Testis (tissue), 3 donors: Measurements from ENCODE around the gene KRR1. TPM values are rescaled to one million over a fixed set of nuclear protein-coding genes. Genes with fewer than 3 reads are reported as not detected.
"Not testable (repeated sequence)": the region's sequence is repeated elsewhere in the genome, so short reads cannot be mapped to it uniquely, and the experiment has no call there.

Experiments used
- DNase-seq: peaks from one replicate; pipeline ENCODE4 v3.0.0-alpha.2; 2019
- H3K27ac ChIP-seq, 2 donors: fragments of 200-600 bp; sonication (generic); one replicate each; pipeline ENCODE4 v1.5.1; 2019
- H3K27me3 ChIP-seq: fragments of 200-600 bp; sonication (generic); one replicate; pipeline ENCODE4 v1.5.1; 2019
- H3K36me3 ChIP-seq: fragments of 200-600 bp; sonication (generic); one replicate; pipeline ENCODE4 v1.5.1; 2017; ENCODE audit warnings: low read depth; ENCODE audit errors: missing control alignments
- H3K4me1 ChIP-seq: fragments of 200-600 bp; sonication (generic); one replicate; pipeline ENCODE4 v1.5.1; 2019
- H3K4me3 ChIP-seq, 2 donors: fragments of 200-600 bp; sonication (generic); one replicate each; pipeline ENCODE4 v1.5.1; 2017 to 2019
- H3K9me3 ChIP-seq: fragments of 200-600 bp; sonication (generic); one replicate; pipeline ENCODE4 v1.5.1; 2017
- POLR2A ChIP-seq: fragments of 450-650 bp; IDR thresholded peaks from one replicate; pipeline ENCODE4 v1.6.1; 2017; ENCODE audit warnings: antibody characterized with exemption, mild to moderate bottlenecking, moderate library complexity
- WGBS, 2 donors: methylation state at CpG; one replicate each; pipeline ENCODE4 v1.1.5; 2018; 5-methylcytosine and 5-hydroxymethylcytosine counted together
- intact Hi-C: fragments of 100-400 bp; cut with DNase I; formaldehyde crosslinking; loops from one replicate; pipeline ENCODE4 v1.15.1; 2023; ENCODE audit warnings: low total_unique reads
- polyA plus RNA-seq: library from polyadenylated mRNA; stranded (reverse); fragments of 350-450 nt; fragmentation: Illumina TruSeq; extraction: RNeasy Lipid Tissue Mini Kit (QIAGEN cat#74804); gene quantifications from one replicate; pipeline ENCODE4 v1.2.3, GENCODE V29; 2014; ENCODE audit warnings: low read depth, low replicate concordance; ENCODE audit not compliant: insufficient read depth
- total RNA-seq, 2 donors: library from RNA; depleted of rRNA; stranded (reverse); fragments of >200 nt; gene quantifications; one replicate each; pipeline ENCODE4 v1.2.3, GENCODE V29; 2016
- TF ChIP-seq, protein P1 (sequence below), 3 experiments: fragments of 450-650 bp in 2 of 3; fragments of 200-600 bp in 1 of 3; sonication (generic) in 1 of 3; IDR thresholded peaks; one replicate each; pipeline ENCODE4 v1.5.1; 2016 to 2019; ENCODE audit warnings: antibody characterized with exemption in 3 of 3, mild to moderate bottlenecking in 2 of 3, moderate library complexity in 1 of 3

Gene KRR1
- total and polyA plus RNA-seq, 3 donors from 2014 or later: 24.8 to 38.8 (median 37.5) TPM

DNA sequence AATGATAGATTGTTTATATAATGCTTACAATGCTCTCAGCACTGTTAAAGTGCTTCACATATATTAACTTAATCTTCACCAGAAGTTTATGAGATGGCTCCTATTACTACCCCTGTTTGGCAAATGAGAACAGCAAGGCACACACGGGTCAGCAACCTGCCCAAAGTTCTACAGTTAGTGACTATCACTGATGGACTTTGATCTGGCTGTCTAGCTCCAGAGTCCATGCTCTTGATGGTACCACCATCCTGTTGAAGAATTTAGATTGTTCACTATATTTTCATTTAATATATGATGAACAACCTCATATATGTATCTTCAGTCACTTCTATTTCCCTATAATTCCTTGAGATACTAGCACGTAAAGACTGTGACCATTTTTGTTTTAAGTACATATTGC lies 20.2 kb downstream of the KRR1 start:
- Histone ChIP-seq H3K9me3 (no peaks in the 10 kb centered on the region), H3K27me3 (no peaks in the 10 kb centered on the region), H3K27ac (no peak overlapping the region), H3K36me3 (no peaks in the 10 kb centered on the region), H3K4me3 (no peak overlapping the region), H3K4me1 (no peaks in the 10 kb centered on the region)
- WGBS, 2 donors: 80 to 86% methylated on average over 2 of the region's 2 CpGs
- intact Hi-C loops: no loop called here
- DNase-seq: no peak
- TF ChIP-seq, protein P1, sequence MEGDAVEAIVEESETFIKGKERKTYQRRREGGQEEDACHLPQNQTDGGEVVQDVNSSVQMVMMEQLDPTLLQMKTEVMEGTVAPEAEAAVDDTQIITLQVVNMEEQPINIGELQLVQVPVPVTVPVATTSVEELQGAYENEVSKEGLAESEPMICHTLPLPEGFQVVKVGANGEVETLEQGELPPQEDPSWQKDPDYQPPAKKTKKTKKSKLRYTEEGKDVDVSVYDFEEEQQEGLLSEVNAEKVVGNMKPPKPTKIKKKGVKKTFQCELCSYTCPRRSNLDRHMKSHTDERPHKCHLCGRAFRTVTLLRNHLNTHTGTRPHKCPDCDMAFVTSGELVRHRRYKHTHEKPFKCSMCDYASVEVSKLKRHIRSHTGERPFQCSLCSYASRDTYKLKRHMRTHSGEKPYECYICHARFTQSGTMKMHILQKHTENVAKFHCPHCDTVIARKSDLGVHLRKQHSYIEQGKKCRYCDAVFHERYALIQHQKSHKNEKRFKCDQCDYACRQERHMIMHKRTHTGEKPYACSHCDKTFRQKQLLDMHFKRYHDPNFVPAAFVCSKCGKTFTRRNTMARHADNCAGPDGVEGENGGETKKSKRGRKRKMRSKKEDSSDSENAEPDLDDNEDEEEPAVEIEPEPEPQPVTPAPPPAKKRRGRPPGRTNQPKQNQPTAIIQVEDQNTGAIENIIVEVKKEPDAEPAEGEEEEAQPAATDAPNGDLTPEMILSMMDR (IDR thresholded peaks at IDR 0.05): no peak
- no peak for TF ChIP-seq POLR2A

DNA sequence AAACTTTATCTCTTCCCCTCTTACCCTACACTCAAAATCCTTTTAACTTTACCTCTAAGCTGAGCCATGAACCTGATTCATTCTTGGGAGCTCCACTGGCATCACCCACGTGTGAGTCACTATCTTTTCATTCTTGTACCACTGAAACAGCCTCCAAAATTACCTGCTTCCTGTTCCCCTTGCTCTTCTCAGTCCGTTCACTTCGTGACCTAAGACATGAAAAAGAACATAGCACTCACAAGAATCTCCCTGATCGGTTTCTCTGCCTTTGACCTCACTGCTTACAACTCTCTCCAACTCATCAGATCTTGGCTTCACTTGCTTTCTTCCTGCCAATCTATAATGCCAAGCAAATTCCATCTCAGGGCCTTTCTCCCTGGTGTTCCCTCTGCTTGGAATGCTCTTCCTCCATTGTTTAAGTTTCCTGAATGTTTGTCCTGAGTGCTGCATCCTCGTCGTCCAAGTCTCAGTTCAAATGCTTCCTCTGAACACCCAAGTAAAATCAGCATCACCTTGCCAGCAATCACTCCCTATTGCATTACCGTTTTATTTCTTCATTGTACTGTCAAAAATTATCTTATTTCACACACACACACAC lies 21.7 kb downstream of the KRR1 start:
- H3K27me3 ChIP-seq: no peaks in the 10 kb centered on the region
- H3K36me3 ChIP-seq: no peaks in the 10 kb centered on the region
- H3K4me3 ChIP-seq: no peak overlapping the region
- H3K4me1 ChIP-seq: no peaks in the 10 kb centered on the region
- intact Hi-C loops: no loop called here
- TF ChIP-seq, protein P1 (IDR thresholded peaks at IDR 0.05): no peak
- no peak for TF ChIP-seq POLR2A
- DNase-seq: no peak
- WGBS, 2 donors: 61 to 75% methylated on average over 7 of the region's 7 CpGs
- H3K9me3 ChIP-seq: no peaks in the 10 kb centered on the region
- H3K27ac ChIP-seq: no peak overlapping the region

DNA sequence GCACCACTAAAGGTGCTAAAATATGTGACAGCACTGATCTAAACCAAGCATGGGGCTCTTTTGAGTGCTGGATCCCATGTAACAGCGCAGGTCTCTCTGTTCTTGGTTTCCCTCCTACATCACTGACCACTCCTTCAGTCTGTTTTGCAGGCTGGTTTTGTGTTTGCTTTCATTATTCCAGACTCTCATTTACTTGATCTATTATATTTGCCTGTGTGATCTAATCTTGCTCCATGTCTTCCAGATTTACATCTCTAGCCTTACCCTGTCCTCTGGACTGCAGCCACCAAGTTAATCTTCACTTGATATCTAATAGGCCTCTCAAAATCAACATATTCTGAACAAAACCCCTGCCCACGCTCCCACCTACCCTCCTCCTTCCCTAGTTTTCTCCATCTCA lies 22.2 kb downstream of the KRR1 start:
- WGBS, 2 donors: 87 to 94% methylated on average over 2 of the region's 2 CpGs
- DNase-seq: no peak
- intact Hi-C loops: no loop called here
- H3K4me1 ChIP-seq: no peaks in the 10 kb centered on the region
- no peaks in the 10 kb centered on the region for H3K9me3 ChIP-seq
- H3K36me3 ChIP-seq: no peaks in the 10 kb centered on the region
- H3K27ac ChIP-seq: no peak overlapping the region
- TF ChIP-seq, protein P1 (IDR thresholded peaks at IDR 0.05): no peak
- TF ChIP-seq POLR2A: no peak
- no peaks in the 10 kb centered on the region for H3K27me3 ChIP-seq
- H3K4me3 ChIP-seq: no peak overlapping the region

DNA sequence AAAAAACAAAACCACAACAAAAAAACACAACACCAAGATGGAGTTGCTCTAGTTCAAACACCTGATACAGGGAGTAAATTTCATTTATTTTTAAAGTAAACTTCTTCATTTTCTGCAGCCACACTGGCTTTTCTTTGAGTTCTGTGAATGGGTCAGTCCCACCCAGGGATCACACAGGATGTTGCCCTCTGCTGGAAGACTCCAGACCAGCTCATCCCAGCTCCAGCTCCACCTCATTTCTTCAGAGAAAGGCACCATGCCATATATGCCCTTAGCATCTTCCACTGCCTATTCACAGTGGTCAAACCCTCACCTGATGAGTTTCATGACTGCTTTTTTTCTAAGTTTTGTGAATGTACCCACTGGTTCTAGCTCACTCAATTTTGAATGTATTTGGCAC lies 22.9 kb downstream of the KRR1 start:
- Histone ChIP-seq H3K4me1 (no peaks in the 10 kb centered on the region), H3K4me3 (no peak overlapping the region), H3K27me3 (no peaks in the 10 kb centered on the region), H3K27ac (no peak overlapping the region), H3K9me3 (no peaks in the 10 kb centered on the region), H3K36me3 (no peaks in the 10 kb centered on the region)
- TF ChIP-seq, protein P1 (IDR thresholded peaks at IDR 0.05): peak in 1 of 3 experiments; percentile 17
- TF ChIP-seq POLR2A: no peak
- peak; percentile 46 for DNase-seq
- intact Hi-C loops: no loop called here

DNA sequence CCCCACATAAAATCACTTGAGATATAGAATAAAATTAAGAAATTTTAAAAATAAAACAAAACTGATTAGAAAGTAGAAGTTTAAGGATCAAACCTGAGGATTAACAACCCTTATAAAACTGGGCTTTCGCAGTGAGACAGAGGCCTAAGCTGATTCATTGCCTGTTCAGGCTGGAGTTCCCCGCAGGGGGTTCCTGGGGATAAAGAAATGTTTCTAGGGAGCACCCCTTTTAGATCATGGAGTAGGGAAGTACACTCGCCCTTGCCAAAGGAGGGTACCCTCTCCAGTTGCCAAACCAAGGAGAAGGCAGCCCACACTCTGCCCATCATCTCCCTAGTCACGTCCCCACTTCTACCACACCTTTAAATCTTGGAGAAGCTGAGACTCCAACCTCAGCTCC lies 24.1 kb downstream of the KRR1 start:
- no peak overlapping the region for H3K27ac ChIP-seq

DNA sequence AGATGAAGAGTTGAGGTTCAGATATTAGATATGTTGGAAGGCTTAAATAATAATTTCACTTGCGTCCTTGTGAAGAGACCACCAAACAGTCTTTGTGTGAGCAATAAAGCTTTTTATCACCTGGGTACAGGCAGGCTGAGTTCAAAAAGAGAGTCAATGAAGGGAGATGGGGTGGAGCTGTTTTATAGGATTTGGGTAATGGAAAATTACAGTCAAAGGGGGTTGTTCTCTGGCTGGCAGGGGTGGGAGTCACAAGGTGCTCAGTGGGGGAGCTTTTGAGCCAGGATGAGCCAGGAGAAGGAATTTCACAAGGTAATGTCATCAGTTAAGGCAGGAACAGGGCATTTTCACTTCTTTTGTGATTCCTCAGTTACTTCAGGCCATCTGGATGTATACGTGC lies 27.0 kb downstream of the KRR1 start:
- DNase-seq, H3K4me3 ChIP-seq, H3K36me3 ChIP-seq, H3K27ac ChIP-seq, intact Hi-C loops, H3K4me1 ChIP-seq, H3K27me3 ChIP-seq, H3K9me3 ChIP-seq: not testable (repeated sequence)
- WGBS, 2 donors: 84 to 86% methylated on average over 2 of the region's 2 CpGs

More for the DNA sequence above, 24.1 kb downstream of the KRR1 start:
- intact Hi-C loops: no loop called here
- no peak for DNase-seq
- H3K36me3 ChIP-seq: no peaks in the 10 kb centered on the region
- no peaks in the 10 kb centered on the region for H3K4me1 ChIP-seq
- H3K27me3 ChIP-seq: no peaks in the 10 kb centered on the region
- H3K4me3 ChIP-seq: no peak overlapping the region
- TF ChIP-seq, protein P1 (IDR thresholded peaks at IDR 0.05): no peak
- no peak for TF ChIP-seq POLR2A
- H3K9me3 ChIP-seq: no peaks in the 10 kb centered on the region
- WGBS, 2 donors: 92 to 93% methylated on average over 4 of the region's 4 CpGs
